A204.1 (cell line): ENCODE data around the gene C1QTNF9B.
"Not testable (repeated sequence)": the region's sequence is repeated elsewhere in the genome, so short reads cannot be mapped to it uniquely, and the experiment has no call there.

Experiments used
- FAIRE-seq: peaks from 2 replicates; lab custom pipeline; 2012; peaks lifted over from hg19 to GRCh38; lab: Jason Lieb, UNC

Gene C1QTNF9B

DNA sequence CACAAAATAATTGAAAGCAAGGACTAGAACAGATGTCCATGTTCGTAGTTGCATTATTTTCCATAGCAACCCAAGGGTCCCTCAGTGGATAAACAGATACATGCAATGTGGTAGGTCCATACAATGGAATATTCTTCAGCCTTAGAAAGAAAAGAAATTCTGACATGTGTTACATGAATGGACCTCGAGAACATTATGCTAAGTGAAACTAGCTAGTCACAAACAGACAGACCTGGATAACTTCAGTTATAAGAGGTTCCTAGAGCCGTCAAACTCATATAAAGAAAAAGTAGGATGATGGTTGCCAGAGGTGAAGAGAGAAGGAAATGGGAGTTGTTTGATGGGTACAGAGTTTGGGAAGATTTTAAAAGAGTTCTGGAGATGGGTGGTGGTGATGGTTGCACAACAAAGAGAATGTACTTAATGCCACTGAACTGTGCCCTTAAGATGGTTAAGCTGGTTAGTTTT is at the start of gene C1QTNF9B:
TSS of gene C1QTNF9B (minus strand) at position 51 of the 468 bp plus-strand sequence.
- FAIRE-seq = not testable (repeated sequence)

- FAIRE-seq = no peak
These were observed 49.6 kb upstream of the C1QTNF9B start for GRCh38 chr13:23946900-23947299.

DNA sequence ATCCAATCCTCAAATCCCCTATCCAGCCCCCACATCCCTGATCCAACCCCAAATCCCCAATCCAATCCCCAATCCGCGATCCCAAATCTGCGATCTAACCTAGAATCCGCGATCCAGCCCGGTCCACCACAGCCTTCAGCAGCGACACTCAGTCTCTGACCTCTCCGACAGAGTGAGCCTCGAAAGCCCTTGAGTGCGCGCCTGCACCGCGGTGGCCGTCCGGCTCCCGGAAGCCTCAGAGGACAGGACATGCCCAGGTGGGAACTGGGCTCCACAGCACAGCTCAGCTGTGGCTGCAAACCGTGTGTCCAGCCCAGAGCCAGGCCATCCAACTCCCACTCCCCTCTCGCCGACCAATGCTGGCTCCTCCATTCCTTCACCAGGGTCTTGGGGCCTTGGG is 48.8 kb upstream of the C1QTNF9B start:
- FAIRE-seq = no peak

DNA sequence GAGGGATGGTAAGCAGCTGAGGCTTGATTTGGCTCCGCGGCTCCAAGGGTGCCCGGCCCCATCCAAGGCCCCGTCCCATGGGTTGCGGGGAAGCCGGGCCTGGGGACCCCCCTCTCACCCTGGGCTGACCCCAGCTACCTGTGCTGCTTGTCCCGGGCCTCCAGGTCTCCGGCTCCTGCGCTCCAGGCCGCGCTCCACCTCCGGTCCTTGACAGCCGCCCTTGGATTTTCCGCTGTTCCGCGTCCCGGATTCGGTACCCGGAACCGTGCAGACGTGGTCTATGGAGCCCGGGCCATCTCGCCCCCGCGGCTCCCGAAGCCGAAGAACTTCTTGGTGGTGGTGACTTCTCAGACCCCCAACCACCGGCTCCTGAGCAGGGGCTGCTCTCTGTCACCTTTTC is 48.3 kb upstream of the C1QTNF9B start:
- no peak for FAIRE-seq

DNA sequence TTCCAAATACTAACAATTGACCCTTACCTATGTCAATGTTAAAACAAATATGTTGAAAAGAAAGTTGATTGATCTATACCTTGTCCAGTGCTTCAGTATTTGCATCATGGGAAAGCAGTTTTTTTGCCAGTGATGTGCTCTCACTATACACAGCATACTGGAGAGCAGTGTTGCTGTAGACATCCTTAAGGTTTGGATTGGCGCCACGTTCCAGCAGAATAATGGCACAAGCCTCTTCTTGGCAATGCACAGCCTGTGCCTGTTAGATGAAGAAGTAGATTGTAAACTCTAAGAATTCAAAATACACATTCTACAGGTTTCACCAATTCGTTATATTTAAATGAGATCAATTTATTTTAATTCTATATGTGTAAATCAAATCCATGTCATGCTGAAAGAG is 43.9 kb upstream of the C1QTNF9B start:
- no peak for FAIRE-seq

- FAIRE-seq = not testable (repeated sequence)
These were observed 42.4 kb upstream of the C1QTNF9B start for GRCh38 chr13:23939666-23940065.

DNA sequence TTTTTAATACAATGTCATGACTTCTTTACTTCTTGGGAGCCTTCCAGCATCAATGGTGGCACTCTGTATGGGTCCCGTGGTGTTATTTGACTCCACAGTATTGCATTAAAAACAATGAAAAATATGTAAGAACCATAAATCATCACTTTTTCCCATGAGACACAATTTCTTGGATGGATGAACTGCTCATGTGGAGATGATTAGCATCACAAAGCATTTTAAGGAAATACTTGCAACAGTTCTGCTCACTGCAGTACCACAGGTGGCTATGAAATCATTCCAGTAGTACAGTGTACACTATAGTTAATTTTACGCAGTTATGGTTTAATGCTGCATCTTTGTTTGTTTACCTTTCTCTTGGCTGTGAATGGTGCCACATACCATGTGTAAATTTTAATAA is 37.2 kb upstream of the C1QTNF9B start:
- FAIRE-seq = no peak

DNA sequence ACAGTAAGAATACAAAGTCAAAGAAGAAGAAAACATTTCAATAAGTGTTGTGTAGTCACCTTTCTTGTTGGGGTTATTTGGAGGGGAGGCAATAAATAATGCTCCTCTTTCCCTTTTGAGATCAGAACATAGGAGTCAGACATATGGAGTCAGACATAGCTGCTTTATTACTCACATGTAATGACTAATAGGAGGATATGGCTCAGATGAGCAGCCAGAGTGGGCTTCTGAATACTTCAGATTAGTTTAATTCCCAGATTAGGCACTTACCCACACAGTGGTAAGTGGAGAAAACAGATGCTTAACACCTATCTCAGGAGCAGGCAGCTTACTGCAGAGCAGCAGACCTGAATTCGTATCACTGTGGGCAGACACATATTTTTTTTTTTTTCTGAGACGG is 31.7 kb upstream of the C1QTNF9B start:
- FAIRE-seq = no peak

- no peak for FAIRE-seq
These were observed 25.7 kb upstream of the C1QTNF9B start for GRCh38 chr13:23923031-23923430.

GRCh38 chr13:23922005-23922932 is 25.0 kb upstream of the C1QTNF9B start:
- no peak for FAIRE-seq

DNA sequence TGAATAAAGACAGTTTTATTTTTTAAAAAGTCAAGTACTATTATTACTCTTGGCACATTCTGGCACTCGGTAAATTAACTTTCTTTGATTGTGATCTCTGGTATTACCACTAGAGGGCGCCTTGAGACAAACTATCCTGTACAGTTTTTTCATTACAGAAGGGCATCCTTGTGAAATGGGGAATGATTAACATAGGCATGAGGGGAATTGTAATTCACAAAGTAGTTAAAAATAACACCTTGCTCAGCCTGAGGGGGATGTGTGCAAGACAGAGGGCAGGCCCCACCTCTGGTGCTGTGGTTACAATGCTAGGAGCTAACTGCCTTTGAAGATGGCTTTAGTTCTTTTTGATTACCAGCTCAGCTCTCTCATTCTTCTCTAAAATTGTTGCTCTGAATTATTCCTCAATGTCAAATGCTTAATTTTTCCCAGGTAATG is 24.2 kb upstream of the C1QTNF9B start:
- peak; percentile 97 for FAIRE-seq

GRCh38 chr13:23919006-23919405 is 21.7 kb upstream of the C1QTNF9B start:
- no peak for FAIRE-seq

DNA sequence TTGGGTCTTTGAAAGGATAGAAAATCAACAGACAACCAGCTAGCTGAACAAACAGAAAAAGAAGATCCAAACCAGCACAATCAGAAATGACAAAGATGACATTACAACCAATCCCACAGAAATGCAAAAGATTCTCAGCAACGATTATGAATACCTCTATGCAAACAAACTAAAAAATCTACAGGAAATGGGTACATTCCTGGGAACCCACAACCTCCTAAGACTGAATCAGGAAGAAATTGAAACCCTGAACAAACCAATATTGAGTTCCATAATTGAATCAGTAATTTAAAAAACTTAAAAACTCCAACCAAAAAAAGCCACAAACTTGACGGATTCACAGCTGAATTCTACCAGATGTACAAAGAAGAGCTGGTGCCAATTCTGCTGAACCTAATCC is 20.9 kb upstream of the C1QTNF9B start:
- no peak for FAIRE-seq

DNA sequence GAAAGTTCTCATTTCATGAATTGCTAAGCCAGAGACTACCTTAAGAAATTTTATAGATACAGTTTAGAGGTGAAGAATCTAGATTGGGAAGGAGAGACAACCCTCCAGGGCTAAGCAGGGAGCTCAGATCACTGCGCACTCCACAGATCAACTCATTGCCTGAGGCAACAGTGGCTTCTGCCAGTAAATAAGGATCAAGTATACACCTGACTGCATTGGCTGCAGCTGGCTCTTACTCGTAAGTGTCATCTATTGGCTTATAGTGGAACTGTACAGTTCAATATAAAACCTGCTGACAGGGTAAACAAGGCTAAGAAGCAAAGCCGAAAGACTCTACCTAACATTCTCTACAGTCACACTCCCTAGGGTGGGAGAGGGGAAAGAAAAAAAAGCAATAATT is 18.0 kb upstream of the C1QTNF9B start:
- FAIRE-seq = no peak

DNA sequence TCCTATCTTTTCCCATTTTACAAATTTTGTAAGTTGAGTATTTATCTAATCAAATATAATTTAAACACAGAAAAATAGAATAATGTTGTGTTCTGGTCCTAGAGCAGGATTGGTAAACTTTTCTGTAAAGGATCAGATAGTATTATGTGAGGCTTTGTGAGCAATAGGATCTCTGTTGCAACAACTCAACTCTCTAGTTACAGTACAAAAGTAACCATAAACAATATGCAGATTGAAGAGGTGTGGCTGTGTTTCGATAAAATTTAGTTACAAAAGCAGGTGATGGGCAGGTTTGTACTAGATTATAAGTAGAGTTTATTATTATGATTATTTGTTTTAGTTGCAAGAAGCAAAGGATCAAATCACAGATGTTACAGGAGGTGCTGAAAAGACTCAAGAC is 15.2 kb upstream of the C1QTNF9B start:
- no peak for FAIRE-seq

GRCh38 chr13:23909606-23910005 is 12.3 kb upstream of the C1QTNF9B start:
- FAIRE-seq = no peak

DNA sequence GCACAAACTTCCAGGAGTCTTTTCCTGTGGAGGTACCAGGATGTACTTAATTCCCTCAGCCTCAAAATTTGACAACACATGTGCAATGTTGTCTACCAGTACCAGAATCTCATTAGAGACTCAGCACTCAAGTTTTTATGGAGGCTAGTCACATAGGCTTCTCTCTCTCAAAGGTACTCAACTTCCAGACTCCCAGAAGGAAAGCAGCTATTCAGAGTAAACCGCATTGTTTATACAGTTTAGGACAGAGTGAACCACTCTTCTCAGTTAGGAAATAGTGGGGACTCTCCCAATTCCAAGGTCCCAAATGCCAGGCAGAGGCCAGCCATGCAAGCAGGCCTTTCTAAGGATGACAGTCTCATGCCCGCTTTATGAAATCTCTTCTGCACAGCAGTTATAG is 8.5 kb upstream of the C1QTNF9B start:
- no peak for FAIRE-seq

- no peak for FAIRE-seq
These were observed 6.6 kb upstream of the C1QTNF9B start for GRCh38 chr13:23903906-23904280.

DNA sequence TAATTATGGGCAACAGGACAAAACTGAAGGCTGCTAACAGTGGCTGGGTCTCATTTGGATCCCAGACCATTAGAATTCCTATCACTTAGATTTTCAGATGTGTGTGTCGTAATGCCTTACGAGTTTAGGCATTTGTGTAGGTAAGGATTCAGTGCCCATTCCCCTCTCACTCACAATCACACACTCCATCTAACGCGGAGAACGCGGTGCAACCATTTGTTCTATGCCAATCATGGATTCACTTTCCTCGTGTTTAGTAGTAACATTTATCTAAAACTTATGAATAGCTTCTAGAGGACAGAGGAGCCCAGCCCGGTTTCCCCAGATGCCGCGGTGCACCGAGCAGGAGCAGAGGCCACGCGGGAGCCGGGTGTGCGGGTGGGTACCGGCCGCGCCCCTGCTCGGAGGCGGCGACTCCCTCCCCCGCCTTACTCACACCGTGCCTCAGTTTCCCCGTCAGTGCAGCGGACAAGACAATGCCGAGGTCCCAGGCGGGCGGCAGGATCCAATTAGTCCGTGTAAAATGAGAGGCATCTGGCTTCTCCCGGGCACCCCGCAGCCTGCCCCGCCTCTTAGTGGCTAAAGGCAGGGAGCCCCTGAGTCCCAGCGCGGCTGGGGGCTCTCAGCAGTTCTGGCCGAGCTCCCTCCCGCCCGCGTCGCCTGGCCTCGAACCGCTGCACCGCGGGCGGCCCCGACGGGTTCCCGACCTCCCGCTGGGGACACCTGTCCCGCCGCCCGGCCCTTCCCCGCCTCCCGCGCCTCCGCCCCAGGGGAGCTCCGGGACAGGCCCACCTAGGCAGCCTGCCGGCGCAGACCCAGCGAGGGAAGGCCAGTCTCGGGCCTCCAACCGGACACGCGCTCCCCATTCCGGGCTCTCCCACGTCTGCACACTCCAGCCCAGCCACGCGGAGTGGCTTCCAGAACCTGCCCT is 5.9 kb upstream of the C1QTNF9B start:
- FAIRE-seq = no peak

GRCh38 chr13:23901365-23901764 is 4.1 kb upstream of the C1QTNF9B start:
- no peak for FAIRE-seq

DNA sequence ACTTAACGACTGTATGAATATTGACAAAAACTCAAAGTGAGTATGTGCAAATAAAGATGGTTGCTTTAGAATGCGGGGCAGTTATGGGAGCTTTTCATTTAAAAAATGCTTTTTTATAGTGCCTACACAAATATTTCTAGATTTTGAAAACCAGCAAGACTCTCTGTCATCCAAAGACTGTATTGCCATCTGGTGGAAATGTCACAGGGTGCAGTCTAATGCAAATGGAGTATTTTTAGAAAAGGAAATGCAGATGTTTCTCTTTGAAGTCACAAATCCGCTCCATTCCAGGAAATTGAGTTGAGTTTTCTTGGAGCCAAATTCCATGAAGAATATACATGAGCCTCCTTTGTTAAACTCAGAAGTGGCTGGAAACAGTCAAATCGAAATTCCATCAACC is 2.3 kb upstream of the C1QTNF9B start:
- FAIRE-seq = peak; percentile 96

DNA sequence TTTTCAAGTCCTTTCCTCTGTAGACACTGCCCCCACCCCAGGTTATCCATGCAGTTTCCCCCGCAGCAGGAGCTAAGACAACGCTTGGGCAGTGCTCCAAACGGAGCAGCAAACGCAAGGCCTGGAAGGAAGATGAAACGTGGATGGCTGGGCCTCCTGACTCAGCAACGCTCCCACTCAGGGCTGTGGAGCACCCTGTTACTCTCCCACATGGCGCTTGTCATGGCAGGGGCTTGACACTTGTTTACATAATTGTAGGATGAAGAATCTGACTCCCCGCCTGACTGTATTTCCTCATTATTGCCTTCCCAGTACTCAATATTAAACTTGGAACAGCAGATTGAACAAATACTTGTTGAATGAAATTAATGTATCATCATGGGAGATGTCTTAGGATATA is 799 bp upstream of the C1QTNF9B start:
- no peak for FAIRE-seq

DNA sequence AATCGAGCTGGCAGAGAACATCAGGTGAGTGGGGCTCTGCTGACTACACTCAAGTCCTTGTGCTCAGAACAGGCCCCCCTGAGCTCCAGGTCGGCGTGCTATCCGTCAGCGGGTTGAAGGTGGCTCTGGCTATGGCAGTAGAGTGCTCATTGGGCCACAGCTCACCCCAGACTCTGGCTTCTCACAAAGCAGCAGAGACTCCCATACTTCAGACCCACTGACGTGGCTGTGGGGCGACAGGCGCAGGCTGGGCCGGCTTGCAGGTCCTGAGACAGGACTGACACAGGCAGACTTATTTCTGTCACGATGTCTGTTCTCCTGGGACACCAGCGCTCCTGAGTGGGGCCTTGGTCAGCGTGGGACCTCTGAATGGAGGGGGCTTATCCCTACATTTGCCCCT is 2.6 kb downstream of the C1QTNF9B start:
- not testable (repeated sequence) for FAIRE-seq
